K562 (cell line): ENCODE results near the gene GNAZ. TPM values are rescaled to one million over a fixed set of nuclear protein-coding genes. Genes with fewer than 3 reads are reported as not detected.

Experiments
- CBX5 ChIP-seq: IDR thresholded peaks from 2 replicates; pipeline ENCODE4 v1.6.1; 2014; ENCODE audit warnings: low read depth, borderline replicate concordance
- CHD1 ChIP-seq: fragments of 200-600 bp; sonication (generic); IDR thresholded peaks from one replicate; pipeline ENCODE4 v1.6.1; 2012; ENCODE audit warnings: mild to moderate bottlenecking, moderate library complexity, low read length, inconsistent platforms
- ELF1 ChIP-seq: fragments of 200-800 bp; sonication (Bioruptor generic); IDR thresholded peaks from 2 replicates; pipeline ENCODE4 v1.6.1; 2016; ENCODE audit warnings: missing genetic modification characterization, missing compliant biosample characterization
- FOXM1 ChIP-seq, 2 experiments: fragments of 450-650 bp in 1 of 2; sonication (generic) in 1 of 2; formaldehyde crosslinking in 1 of 2; IDR thresholded peaks; 2 replicates each; pipeline versions ENCODE4 v1.6.1 to v1.9.0; 2017 to 2022; ENCODE audit warnings: low read depth in 2 of 2, mild to moderate bottlenecking in 2 of 2, missing genetic modification reagents in 1 of 2, moderate library complexity in 1 of 2
- LARP7 ChIP-seq: fragments of 450-650 bp; IDR thresholded peaks from 2 replicates; pipeline ENCODE4 v1.6.1; 2016
- SIX5 ChIP-seq, 2 experiments: IDR thresholded peaks; 2 replicates each; pipeline ENCODE4 v1.6.1; 2011; ENCODE audit warnings: low read length in 2 of 2, borderline replicate concordance in 1 of 2, low read depth in 1 of 2, mild to moderate bottlenecking in 1 of 2, moderate library complexity in 1 of 2; ENCODE audit not compliant: insufficient read depth in 1 of 2
- SMAD2 ChIP-seq: fragments of 150-350 bp; IDR thresholded peaks from 2 replicates; pipeline ENCODE4 v1.6.1; 2014; ENCODE audit warnings: low read depth, mild to moderate bottlenecking, low read length
- SMARCB1 ChIP-seq: IDR thresholded peaks from 2 replicates; pipeline ENCODE4 v1.6.1; 2011; ENCODE audit warnings: improper control_type of control experiment, low read depth; ENCODE audit not compliant: insufficient read length
- TRIM24 ChIP-seq, 2 experiments: fragments of 450-650 bp; IDR thresholded peaks; 2 replicates each; pipeline ENCODE4 v1.6.1; 2016
- ZNF175 ChIP-seq: fragments of 200-800 bp; sonication (Bioruptor generic); IDR thresholded peaks from 2 replicates; pipeline ENCODE4 v1.6.1; 2016; ENCODE audit warnings: low read depth, mild to moderate bottlenecking, missing genetic modification characterization, missing compliant biosample characterization
- ZNF184 ChIP-seq: sonication (generic); formaldehyde crosslinking; IDR thresholded peaks from 2 replicates; pipeline ENCODE4 v1.5.0; 2020; ENCODE audit warnings: missing genetic modification reagents
- ZNF282 ChIP-seq: sonication (generic); formaldehyde crosslinking; IDR thresholded peaks from 2 replicates; pipeline ENCODE4 v1.8.1; 2023; ENCODE audit warnings: missing genetic modification reagents
- ZNF76 ChIP-seq: fragments of 250-450 bp; sonication (Bioruptor Pico); IDR thresholded peaks from 2 replicates; pipeline ENCODE4 v1.4.0; 2020; ENCODE audit warnings: mild to moderate bottlenecking, moderate library complexity, borderline replicate concordance
- polyA plus RNA-seq, 8 experiments: library from polyadenylated mRNA; depleted of rRNA in 4 of 8; stranded (reverse) in 5 of 8; unstranded in 3 of 8; fragments of >200 nt; fragmentation: Nextera tagmentation in 2 of 8; fragmentation: Illumina TruSeq in 1 of 8; extraction: Ambion mirVana in 2 of 8; extraction: Trizol in 1 of 8; gene quantifications; 2 replicates each; pipeline versions ENCODE4 v1.2.1 to v1.2.3, GENCODE V29; 2011 to 2014; ENCODE audit warnings: inconsistent platforms in 1 of 8, missing spikeins in 1 of 8
- total RNA-seq, 7 experiments: library from RNA; depleted of rRNA in 6 of 7; stranded (reverse); fragments of >200 nt in 6 of 7; fragmentation: Illumina TruSeq in 2 of 7; extraction: Trizol in 2 of 7; gene quantifications; 2 replicates each; pipeline versions ENCODE4 v1.2.1 to v1.2.3, GENCODE V29; 2011 to 2021; ENCODE audit warnings: low replicate concordance in 1 of 7
- TF ChIP-seq, protein P1 (sequence below): fragments of 200-400 bp; formaldehyde crosslinking; IDR thresholded peaks from 2 replicates; pipeline ENCODE4 v1.6.1; 2017; ENCODE audit warnings: mild to moderate bottlenecking, low read depth, low read length, moderate library complexity
- TF ChIP-seq, protein P2 (sequence below), 2 experiments: IDR thresholded peaks; 2 replicates each; pipeline ENCODE4 v1.6.1; 2011; ENCODE audit warnings: borderline replicate concordance in 1 of 2, control low read depth in 1 of 2, low read depth in 1 of 2, low read length in 1 of 2, mild to moderate bottlenecking in 1 of 2, mixed read lengths in 1 of 2, moderate library complexity in 1 of 2; ENCODE audit not compliant: insufficient read depth in 1 of 2, insufficient read length in 1 of 2, poor library complexity in 1 of 2, severe bottlenecking in 1 of 2; ENCODE audit errors: extremely low read depth in 1 of 2
- TF ChIP-seq, protein P3 (sequence below): sonication (generic); formaldehyde crosslinking; IDR thresholded peaks from 2 replicates; pipeline ENCODE4 v1.9.0; 2022; ENCODE audit warnings: mild to moderate bottlenecking, missing genetic modification reagents
- TF ChIP-seq, protein P4 (sequence below): fragments of 450-650 bp; formaldehyde crosslinking; IDR thresholded peaks from 2 replicates; pipeline ENCODE4 v1.4.0; 2020; ENCODE audit warnings: mild to moderate bottlenecking
- TF ChIP-seq, protein P5 (sequence below): fragments of 450-650 bp; IDR thresholded peaks from 2 replicates; pipeline ENCODE4 v1.6.1; 2017; ENCODE audit warnings: mild to moderate bottlenecking, moderate library complexity
- TF ChIP-seq, protein P6 (sequence below): fragments of 250-450 bp; sonication (Bioruptor Pico); IDR thresholded peaks from 2 replicates; pipeline ENCODE4 v1.8.0; 2022; ENCODE audit warnings: inconsistent platforms

Gene GNAZ
- total and polyA plus RNA-seq, 9 of the 15 experiments (the other 6 are each of a cell fraction or from before 2014, with no cell fraction given) = 0.04 to 0.22 (median 0.13) TPM; not detected in 3

DNA sequence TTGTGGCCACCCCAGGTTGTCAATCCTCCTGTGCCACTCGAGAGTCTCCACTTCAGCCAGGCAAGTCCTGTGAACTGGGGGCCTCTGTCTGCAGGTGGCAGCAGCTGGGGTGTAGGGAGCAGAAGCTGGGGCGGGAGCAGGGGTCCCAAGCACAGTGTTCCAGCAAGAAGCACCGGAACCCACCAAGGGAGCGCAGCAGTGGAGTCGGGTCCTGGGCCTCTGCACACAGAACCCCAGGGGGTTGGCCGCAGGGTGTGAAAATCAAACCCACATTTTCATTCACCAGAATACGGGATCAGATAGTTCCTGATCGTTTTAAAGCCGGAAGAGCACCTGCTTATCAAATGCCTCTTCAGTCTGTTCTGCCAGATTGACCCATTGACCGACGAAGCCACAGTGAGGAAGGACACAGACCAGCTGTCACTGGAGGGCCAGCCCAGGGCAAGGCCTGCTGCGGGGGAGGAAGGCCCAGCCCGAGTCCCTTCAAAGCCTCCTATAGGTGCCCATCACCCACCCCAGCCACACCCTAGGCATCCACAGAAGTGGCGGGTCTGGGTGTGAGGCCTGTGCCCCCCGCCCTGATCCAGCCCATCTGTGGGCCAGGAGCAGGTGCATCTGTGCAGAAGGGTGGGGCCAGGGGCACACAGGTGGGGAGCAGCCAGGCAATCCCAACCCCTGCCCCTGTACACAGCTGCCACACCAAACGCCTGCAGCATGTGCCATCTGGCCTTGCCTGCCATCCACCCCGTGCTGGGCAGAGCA is 37.3 kb downstream of the GNAZ start (continued):
- TF ChIP-seq, protein P1, sequence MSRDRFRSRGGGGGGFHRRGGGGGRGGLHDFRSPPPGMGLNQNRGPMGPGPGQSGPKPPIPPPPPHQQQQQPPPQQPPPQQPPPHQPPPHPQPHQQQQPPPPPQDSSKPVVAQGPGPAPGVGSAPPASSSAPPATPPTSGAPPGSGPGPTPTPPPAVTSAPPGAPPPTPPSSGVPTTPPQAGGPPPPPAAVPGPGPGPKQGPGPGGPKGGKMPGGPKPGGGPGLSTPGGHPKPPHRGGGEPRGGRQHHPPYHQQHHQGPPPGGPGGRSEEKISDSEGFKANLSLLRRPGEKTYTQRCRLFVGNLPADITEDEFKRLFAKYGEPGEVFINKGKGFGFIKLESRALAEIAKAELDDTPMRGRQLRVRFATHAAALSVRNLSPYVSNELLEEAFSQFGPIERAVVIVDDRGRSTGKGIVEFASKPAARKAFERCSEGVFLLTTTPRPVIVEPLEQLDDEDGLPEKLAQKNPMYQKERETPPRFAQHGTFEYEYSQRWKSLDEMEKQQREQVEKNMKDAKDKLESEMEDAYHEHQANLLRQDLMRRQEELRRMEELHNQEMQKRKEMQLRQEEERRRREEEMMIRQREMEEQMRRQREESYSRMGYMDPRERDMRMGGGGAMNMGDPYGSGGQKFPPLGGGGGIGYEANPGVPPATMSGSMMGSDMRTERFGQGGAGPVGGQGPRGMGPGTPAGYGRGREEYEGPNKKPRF = no peak
- TF ChIP-seq TRIM24 (IDR thresholded peaks at IDR 0.05) (no peak), ZNF184 (0 out of 2 replicates have a peak, but pooled peaks have one; percentile 50), CBX5 (no peak), ZNF175 (CRISPR knock-in tag) (no peak), ZNF282 (CRISPR knock-in tag) (no peak), SMARCB1 (no peak), ZNF76 (CRISPR knock-in tag) (no peak), CHD1 (no peak), SIX5 (IDR thresholded peaks at IDR 0.05; ENCODE audit: borderline replicate concordance in 1 of 2, insufficient read depth in 1 of 2, low read depth in 1 of 2, low read length in 2 of 2) (peak in 1 of 2 experiments; percentile 17; a peak in 1 of 4 replicates), LARP7 (no peak), FOXM1 (IDR thresholded peaks at IDR 0.05; ENCODE audit: low read depth) (no peak), FOXM1 (CRISPR knock-in tag; IDR thresholded peaks at IDR 0.05; ENCODE audit: low read depth) (no peak), ELF1 (tag) (no peak), SMAD2 (no peak)
- TF ChIP-seq, protein P2, sequence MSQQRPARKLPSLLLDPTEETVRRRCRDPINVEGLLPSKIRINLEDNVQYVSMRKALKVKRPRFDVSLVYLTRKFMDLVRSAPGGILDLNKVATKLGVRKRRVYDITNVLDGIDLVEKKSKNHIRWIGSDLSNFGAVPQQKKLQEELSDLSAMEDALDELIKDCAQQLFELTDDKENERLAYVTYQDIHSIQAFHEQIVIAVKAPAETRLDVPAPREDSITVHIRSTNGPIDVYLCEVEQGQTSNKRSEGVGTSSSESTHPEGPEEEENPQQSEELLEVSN (IDR thresholded peaks at IDR 0.05; ENCODE audit: borderline replicate concordance in 1 of 2, extremely low read depth in 1 of 2, insufficient read depth in 1 of 2, insufficient read length in 1 of 2, low read depth in 1 of 2, low read length in 1 of 2, poor library complexity in 1 of 2, severe bottlenecking in 1 of 2) = peak in 1 of 2 experiments; percentile 9
- TF ChIP-seq, protein P3, sequence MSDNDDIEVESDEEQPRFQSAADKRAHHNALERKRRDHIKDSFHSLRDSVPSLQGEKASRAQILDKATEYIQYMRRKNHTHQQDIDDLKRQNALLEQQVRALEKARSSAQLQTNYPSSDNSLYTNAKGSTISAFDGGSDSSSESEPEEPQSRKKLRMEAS = no peak
- TF ChIP-seq, protein P4, sequence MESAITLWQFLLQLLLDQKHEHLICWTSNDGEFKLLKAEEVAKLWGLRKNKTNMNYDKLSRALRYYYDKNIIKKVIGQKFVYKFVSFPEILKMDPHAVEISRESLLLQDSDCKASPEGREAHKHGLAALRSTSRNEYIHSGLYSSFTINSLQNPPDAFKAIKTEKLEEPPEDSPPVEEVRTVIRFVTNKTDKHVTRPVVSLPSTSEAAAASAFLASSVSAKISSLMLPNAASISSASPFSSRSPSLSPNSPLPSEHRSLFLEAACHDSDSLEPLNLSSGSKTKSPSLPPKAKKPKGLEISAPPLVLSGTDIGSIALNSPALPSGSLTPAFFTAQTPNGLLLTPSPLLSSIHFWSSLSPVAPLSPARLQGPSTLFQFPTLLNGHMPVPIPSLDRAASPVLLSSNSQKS = no peak
- TF ChIP-seq, protein P5, sequence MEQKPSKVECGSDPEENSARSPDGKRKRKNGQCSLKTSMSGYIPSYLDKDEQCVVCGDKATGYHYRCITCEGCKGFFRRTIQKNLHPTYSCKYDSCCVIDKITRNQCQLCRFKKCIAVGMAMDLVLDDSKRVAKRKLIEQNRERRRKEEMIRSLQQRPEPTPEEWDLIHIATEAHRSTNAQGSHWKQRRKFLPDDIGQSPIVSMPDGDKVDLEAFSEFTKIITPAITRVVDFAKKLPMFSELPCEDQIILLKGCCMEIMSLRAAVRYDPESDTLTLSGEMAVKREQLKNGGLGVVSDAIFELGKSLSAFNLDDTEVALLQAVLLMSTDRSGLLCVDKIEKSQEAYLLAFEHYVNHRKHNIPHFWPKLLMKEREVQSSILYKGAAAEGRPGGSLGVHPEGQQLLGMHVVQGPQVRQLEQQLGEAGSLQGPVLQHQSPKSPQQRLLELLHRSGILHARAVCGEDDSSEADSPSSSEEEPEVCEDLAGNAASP = no peak
- TF ChIP-seq, protein P6, sequence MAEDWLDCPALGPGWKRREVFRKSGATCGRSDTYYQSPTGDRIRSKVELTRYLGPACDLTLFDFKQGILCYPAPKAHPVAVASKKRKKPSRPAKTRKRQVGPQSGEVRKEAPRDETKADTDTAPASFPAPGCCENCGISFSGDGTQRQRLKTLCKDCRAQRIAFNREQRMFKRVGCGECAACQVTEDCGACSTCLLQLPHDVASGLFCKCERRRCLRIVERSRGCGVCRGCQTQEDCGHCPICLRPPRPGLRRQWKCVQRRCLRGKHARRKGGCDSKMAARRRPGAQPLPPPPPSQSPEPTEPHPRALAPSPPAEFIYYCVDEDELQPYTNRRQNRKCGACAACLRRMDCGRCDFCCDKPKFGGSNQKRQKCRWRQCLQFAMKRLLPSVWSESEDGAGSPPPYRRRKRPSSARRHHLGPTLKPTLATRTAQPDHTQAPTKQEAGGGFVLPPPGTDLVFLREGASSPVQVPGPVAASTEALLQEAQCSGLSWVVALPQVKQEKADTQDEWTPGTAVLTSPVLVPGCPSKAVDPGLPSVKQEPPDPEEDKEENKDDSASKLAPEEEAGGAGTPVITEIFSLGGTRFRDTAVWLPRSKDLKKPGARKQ (CRISPR knock-in tag) = no peak
